Epithelial cell of proximal tubule (primary cell): Measurements from ENCODE around the gene MKRN3. TPM values are rescaled to one million over a fixed set of nuclear protein-coding genes. Genes with fewer than 3 reads are reported as not detected.

Source experiments
- DNase-seq: peaks from one replicate; pipeline ENCODE4 v3.0.0-alpha.2; 2011; ENCODE audit warnings: low read depth
- H3K4me3 ChIP-seq: 2 replicates; pipeline ENCODE4 v1.5.1; 2011; ENCODE audit warnings: low read depth, mild to moderate bottlenecking, low read length
- total RNA-seq: library from RNA; depleted of rRNA; stranded (reverse); fragments of >200 nt; gene quantifications from 2 replicates; pipeline ENCODE4 v1.2.3, GENCODE V29; 2015
- TF ChIP-seq, protein P1 (sequence below): conservative IDR thresholded peaks from 2 replicates; pipeline ENCODE4 v1.5.1; 2012; ENCODE audit warnings: low read depth, mild to moderate bottlenecking, low read length

Gene MKRN3
- total RNA-seq, 1 donor from 2014 or later: 0.81 TPM

DNA sequence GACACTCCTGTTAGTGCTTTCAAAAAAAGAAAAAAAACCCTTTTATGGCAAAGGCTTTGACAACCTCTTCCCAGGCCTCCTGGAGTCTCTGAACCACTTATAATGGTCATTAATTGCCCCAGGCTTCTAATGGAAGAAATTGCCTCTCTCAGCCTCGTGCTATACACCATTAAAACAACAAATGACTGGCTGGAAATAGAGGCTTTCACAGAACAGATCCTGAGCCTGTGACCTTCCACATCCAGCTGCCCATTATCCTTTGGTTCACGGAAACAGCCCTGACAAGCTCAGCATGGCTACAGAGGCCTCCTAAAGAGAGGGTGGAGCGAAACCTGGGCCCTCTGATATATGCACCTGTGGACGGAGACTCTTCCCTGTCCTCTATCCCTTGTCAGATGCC, 26.8 kb upstream of the MKRN3 start:
- TF ChIP-seq, protein P1, sequence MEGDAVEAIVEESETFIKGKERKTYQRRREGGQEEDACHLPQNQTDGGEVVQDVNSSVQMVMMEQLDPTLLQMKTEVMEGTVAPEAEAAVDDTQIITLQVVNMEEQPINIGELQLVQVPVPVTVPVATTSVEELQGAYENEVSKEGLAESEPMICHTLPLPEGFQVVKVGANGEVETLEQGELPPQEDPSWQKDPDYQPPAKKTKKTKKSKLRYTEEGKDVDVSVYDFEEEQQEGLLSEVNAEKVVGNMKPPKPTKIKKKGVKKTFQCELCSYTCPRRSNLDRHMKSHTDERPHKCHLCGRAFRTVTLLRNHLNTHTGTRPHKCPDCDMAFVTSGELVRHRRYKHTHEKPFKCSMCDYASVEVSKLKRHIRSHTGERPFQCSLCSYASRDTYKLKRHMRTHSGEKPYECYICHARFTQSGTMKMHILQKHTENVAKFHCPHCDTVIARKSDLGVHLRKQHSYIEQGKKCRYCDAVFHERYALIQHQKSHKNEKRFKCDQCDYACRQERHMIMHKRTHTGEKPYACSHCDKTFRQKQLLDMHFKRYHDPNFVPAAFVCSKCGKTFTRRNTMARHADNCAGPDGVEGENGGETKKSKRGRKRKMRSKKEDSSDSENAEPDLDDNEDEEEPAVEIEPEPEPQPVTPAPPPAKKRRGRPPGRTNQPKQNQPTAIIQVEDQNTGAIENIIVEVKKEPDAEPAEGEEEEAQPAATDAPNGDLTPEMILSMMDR: no peak
- no peak for DNase-seq
- H3K4me3 ChIP-seq: no peak overlapping the region

DNA sequence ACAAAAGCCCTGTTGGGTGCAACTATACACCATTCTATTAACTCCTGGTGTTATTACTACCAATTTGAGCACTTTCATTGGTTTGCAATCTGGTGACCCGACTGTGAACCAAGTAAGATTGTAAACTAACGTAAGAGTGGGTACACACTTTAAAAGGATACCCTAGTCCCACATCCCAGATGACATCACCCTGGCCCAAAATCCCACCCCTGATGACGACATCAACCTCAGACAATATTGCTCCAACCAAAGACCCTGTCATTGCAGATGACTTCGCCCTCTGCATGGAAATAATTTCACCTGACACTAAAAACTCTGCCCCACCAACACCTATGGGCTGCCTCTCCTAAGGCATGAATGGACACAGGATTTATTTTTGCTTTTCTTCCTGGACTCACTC, 25.6 kb upstream of the MKRN3 start:
- DNase-seq: no peak
- H3K4me3 ChIP-seq: no peak overlapping the region
- TF ChIP-seq, protein P1: no peak

DNA sequence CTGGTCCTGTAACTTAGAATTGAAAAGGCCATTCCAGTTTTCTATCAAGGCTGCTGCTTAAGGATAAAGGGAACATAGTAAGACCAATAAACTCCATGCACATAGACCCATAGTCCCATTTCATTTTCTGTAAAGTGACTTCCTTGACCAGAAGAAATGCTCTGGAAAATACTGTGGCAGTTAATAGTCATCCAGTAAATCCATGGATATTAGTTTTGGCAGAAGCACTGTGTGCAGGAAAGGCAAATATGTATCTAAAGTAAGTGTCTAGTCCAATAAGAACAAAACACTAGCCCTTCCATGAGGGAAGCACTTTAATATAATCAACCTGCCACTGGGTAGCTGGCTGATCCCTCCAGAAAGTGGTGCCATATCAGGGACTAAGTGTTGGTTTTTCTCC, 19.3 kb upstream of the MKRN3 start:
- TF ChIP-seq, protein P1: no peak
- DNase-seq: no peak
- no peak overlapping the region for H3K4me3 ChIP-seq

DNA sequence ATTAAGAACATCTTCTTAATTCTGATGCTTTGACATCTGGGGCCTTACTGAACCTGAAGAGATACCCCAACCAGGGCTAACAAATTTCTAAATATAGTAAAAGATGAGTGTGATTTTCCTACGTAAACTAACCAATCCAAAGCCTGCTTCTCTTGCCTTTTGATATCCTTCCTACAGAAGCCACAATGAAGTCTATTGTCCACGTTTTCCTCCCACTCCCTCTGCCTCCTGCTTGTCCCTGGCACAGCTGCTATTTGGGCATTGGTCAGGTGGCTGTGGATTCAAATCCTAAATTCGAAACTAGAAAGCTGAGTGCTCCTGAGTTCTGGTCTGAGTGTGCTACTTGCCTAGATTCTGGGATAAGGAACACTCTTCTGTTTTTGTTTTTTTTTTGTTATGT, 17.4 kb upstream of the MKRN3 start:
- H3K4me3 ChIP-seq: no peak overlapping the region
- no peak for DNase-seq
- TF ChIP-seq, protein P1: no peak

DNA sequence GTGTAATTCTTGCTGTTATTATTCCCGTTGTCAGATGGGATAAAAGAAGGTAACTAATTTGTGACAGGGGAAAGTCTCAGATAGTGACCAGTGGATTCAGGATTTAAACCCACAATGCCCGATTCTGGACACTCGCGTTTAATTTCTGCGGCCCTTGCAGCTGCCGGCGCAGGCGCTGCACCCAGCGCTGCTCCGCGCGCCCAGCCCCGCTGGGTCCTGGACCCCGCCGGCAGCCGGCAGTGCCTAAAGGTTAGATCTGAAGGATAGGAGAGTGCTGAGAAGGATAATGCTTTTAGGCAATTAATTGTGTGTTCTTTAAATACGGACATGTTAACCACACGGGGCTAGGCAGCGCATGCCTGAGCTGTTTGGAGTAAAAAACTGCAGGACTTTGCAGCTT, 3.6 kb upstream of the MKRN3 start:
- DNase-seq: no peak
- H3K4me3 ChIP-seq: no peak overlapping the region
- TF ChIP-seq, protein P1: no peak

DNA sequence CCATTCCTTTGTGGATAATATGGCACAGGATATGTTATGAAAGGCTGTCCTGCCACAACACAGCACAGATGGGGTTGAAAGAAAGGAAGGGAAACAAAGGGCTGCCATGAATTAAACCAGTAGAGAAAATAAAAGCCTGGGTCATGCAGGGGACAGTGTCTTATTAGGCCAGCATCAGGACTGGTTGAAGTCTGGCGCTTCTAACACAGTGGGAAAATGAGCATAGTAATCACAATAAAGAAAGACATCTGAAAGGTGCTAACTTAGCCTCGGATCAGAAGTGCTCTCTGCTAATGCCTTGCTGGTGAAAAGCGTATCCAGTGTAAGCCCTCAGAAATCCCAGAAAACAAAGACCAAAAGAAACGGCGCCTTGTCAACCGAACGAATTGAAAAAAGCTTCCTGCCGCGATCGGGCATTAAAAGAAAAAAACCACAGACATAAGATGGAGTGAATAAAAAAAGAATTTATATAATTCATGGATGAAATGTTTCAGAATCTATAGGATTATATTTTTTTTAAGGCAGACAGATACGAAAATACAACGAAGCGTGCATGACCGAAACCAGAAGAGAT, 566 bp upstream of the MKRN3 start:
- TF ChIP-seq, protein P1: no peak
- H3K4me3 ChIP-seq: no peak overlapping the region
- no peak for DNase-seq

DNA sequence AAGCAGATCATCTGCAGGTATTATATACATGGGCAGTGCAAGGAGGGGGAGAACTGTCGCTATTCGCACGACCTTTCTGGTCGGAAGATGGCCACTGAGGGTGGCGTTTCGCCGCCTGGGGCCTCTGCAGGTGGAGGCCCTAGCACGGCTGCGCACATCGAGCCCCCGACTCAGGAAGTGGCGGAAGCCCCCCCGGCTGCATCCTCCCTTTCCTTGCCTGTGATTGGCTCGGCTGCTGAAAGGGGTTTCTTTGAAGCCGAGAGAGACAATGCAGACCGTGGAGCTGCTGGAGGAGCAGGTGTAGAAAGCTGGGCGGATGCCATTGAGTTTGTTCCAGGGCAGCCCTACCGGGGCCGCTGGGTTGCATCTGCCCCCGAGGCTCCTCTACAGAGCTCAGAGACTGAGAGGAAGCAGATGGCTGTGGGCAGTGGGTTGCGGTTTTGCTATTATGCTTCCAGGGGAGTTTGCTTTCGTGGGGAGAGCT, 639 bp downstream of the MKRN3 start:
- TF ChIP-seq, protein P1: no peak
- no peak overlapping the region for H3K4me3 ChIP-seq
- DNase-seq: no peak
